ENCODE results near the gene ABHD16A.

DNA sequence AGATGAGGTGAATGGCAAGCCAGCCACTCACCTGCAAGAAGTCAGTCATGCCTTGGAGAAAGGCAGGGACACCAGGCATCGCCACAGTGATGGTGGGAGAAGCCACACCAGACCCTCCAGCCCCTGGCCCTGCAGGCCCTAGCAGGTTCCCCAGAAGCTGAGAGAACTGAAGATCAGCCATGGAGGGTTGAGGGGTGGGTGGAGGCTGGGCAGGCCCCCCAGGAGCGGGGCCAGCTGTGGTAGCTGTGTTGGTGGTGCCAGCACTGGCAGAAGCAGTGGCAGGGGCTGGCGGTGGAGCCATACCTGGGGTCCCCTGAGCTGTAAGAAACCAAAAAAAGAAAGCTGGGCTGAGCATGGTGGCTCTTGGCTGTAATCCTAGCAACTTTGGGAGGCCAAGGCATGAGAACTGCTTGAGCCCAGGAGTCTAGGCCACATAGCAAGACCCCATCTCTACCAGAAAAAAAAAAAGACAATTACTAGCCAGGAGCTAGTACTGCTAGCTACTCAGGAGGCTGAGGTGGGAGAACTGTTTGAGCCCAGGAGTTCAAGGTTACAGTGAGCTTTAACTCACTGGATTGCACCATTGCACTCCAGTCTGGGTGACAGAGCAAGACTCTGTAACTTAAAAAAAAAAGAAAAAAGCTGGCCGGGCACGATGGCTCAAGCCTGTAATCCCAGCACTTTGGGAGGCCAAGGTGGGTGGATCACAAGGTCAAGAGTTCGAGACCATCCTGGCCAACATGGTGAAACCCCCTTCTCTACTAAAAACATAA is 60.1 kb downstream of the ABHD16A start:
- TF ChIP-seq, protein P1, sequence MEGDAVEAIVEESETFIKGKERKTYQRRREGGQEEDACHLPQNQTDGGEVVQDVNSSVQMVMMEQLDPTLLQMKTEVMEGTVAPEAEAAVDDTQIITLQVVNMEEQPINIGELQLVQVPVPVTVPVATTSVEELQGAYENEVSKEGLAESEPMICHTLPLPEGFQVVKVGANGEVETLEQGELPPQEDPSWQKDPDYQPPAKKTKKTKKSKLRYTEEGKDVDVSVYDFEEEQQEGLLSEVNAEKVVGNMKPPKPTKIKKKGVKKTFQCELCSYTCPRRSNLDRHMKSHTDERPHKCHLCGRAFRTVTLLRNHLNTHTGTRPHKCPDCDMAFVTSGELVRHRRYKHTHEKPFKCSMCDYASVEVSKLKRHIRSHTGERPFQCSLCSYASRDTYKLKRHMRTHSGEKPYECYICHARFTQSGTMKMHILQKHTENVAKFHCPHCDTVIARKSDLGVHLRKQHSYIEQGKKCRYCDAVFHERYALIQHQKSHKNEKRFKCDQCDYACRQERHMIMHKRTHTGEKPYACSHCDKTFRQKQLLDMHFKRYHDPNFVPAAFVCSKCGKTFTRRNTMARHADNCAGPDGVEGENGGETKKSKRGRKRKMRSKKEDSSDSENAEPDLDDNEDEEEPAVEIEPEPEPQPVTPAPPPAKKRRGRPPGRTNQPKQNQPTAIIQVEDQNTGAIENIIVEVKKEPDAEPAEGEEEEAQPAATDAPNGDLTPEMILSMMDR (IDR thresholded peaks at IDR 0.05; ENCODE audit: low read depth, low read length, poor library complexity, severe bottlenecking) = no peak
- no peak for TF ChIP-seq EZH2phosphoT487 (IDR thresholded peaks at IDR 0.05; ENCODE audit: borderline replicate concordance, low read length)
